ENCODE measurements around the gene KTI12.

- TF ChIP-seq ZNF311 (tag by site-specific recombination; IDR thresholded peaks at IDR 0.05; ENCODE audit: borderline replicate concordance) (no peak), KLF1 (tag by site-specific recombination; IDR thresholded peaks at IDR 0.05) (no peak), ZBTB20 (tag by site-specific recombination; IDR thresholded peaks at IDR 0.05) (no peak), CTCF (tag by site-specific recombination; IDR thresholded peaks at IDR 0.05) (no peak), ZBTB49 (tag by site-specific recombination; IDR thresholded peaks at IDR 0.05; ENCODE audit: low read depth) (no peak), ZNF155 (tag by site-specific recombination; IDR thresholded peaks at IDR 0.05) (no peak), SP3 (tag by site-specific recombination; IDR thresholded peaks at IDR 0.05) (no peak), ZNF768 (tag by site-specific recombination; IDR thresholded peaks at IDR 0.05) (no peak), ZFP3 (tag by site-specific recombination; IDR thresholded peaks at IDR 0.05; ENCODE audit: low read depth) (no peak)
Observed at GRCh38 chr1:52055866-52056162, 22.2 kb upstream of the KTI12 start.
